HG03045 (cell line): Measurements from ENCODE around the gene ADSL.

Source experiments
- ATAC-seq: cut with Tn5 transposase; IDR thresholded peaks from one replicate; pipeline ENCODE4 v1.9.1; 2021; ENCODE audit warnings: mild to moderate bottlenecking, moderate library complexity; ENCODE audit not compliant: unreplicated experiment

The ADSL gene

GRCh38 chr22:40403141-40403540, 56.8 kb downstream of the ADSL start:
- ATAC-seq = no peak

- no peak for ATAC-seq
Measured at GRCh38 chr22:40403651-40404050, 57.4 kb downstream of the ADSL start.

- ATAC-seq = no peak
Measured at GRCh38 chr22:40404251-40405177, 58.2 kb downstream of the ADSL start.

- ATAC-seq = no peak
Measured at GRCh38 chr22:40405178-40406062, 59.1 kb downstream of the ADSL start.

GRCh38 chr22:40406063-40406890, 60.0 kb downstream of the ADSL start:
- ATAC-seq = no peak

- no peak for ATAC-seq
Measured at GRCh38 chr22:40407021-40407761, 60.9 kb downstream of the ADSL start.

GRCh38 chr22:40407831-40408717, 61.8 kb downstream of the ADSL start:
- no peak for ATAC-seq

- ATAC-seq = no peak
Measured at GRCh38 chr22:40408718-40409612, 62.7 kb downstream of the ADSL start.

GRCh38 chr22:40409613-40410113, 63.4 kb downstream of the ADSL start:
- ATAC-seq = no peak

GRCh38 chr22:40410272-40410671, 64.0 kb downstream of the ADSL start:
- no peak for ATAC-seq

GRCh38 chr22:40410731-40411505, 64.6 kb downstream of the ADSL start:
- no peak for ATAC-seq

- no peak for ATAC-seq
Measured at GRCh38 chr22:40411506-40411861, 65.2 kb downstream of the ADSL start.

- no peak for ATAC-seq
Measured at GRCh38 chr22:40412441-40412840, 66.1 kb downstream of the ADSL start.

- no peak for ATAC-seq
Measured at GRCh38 chr22:40413873-40414272, 67.6 kb downstream of the ADSL start.

GRCh38 chr22:40414311-40414710, 68.0 kb downstream of the ADSL start:
- ATAC-seq = no peak

- ATAC-seq = no peak
Measured at GRCh38 chr22:40414838-40415505, 68.7 kb downstream of the ADSL start.
